OCI-LY1 (cell line): ENCODE results near the gene VIPAS39.

Source experiments
- CTCF ChIP-seq: fragments of 200-600 bp; sonication (generic), shearing (Covaris generic); IDR thresholded peaks from 2 replicates; pipeline ENCODE4 v1.5.1; 2017; ENCODE audit warnings: mild to moderate bottlenecking, antibody characterized with exemption, low read length, moderate library complexity, mixed read lengths
- EZH2 ChIP-seq: fragments of 200-600 bp; sonication (generic), shearing (Covaris generic); IDR thresholded peaks from 2 replicates; pipeline ENCODE4 v1.8.0; 2017; ENCODE audit warnings: borderline replicate concordance, mixed run types, mild to moderate bottlenecking, antibody characterized with exemption, low read length, moderate library complexity, mixed read lengths

- TF ChIP-seq CTCF, result no peak
- no peak for TF ChIP-seq EZH2
These were observed 57.2 kb downstream of the VIPAS39 start for GRCh38 chr14:77400216-77400615.
